ENCODE results near the gene PROX2.

The PROX2 gene

GRCh38 chr14:74902941-74903705, 27.2 kb upstream of the PROX2 start:
- no peaks in the 10 kb centered on the region for H3K27me3 ChIP-seq
- peaks cover 4 to 5% of the 10 kb centered on the region in 2 experiments for H3K4me1 ChIP-seq (ENCODE audit: control insufficient read depth in 1 of 2, insufficient read depth in 1 of 2, low read depth in 1 of 2, low read length in 1 of 2)
- TF ChIP-seq CTCF (IDR thresholded peaks at IDR 0.05) = no peak
- H3K36me3 ChIP-seq = peaks cover 87% of the 10 kb centered on the region
- H3K4me3 ChIP-seq (ENCODE audit: low read depth in 1 of 2, low read length in 1 of 2) = no peak overlapping the region
- H3K27ac ChIP-seq = no peak overlapping the region
- no peaks in the 10 kb centered on the region for H3K9me3 ChIP-seq

GRCh38 chr14:74898694-74899093, 22.7 kb upstream of the PROX2 start:
- TF ChIP-seq CTCF (IDR thresholded peaks at IDR 0.05) = no peak
- H3K36me3 ChIP-seq = peaks cover 100% of the 10 kb centered on the region

GRCh38 chr14:74898083-74898482, 22.1 kb upstream of the PROX2 start:
- TF ChIP-seq CTCF (IDR thresholded peaks at IDR 0.05) = no peak
- peak overlapping the region; percentile 28 for H3K27ac ChIP-seq
- H3K4me1 ChIP-seq (ENCODE audit: control insufficient read depth in 1 of 2, insufficient read depth in 1 of 2, low read depth in 1 of 2, low read length in 1 of 2) = peaks cover 6 to 15% of the 10 kb centered on the region in 2 experiments
- no peak overlapping the region for H3K4me3 ChIP-seq (ENCODE audit: low read depth in 1 of 2, low read length in 1 of 2)
- no peaks in the 10 kb centered on the region for H3K27me3 ChIP-seq
- peaks cover 100% of the 10 kb centered on the region for H3K36me3 ChIP-seq
- H3K9me3 ChIP-seq = no peaks in the 10 kb centered on the region

More at GRCh38 chr14:74898694-74899093, 22.7 kb upstream of the PROX2 start:
- Histone ChIP-seq H3K4me1 (ENCODE audit: control insufficient read depth in 1 of 2, insufficient read depth in 1 of 2, low read depth in 1 of 2, low read length in 1 of 2) (peaks cover 6 to 10% of the 10 kb centered on the region in 2 experiments), H3K27me3 (no peaks in the 10 kb centered on the region), H3K27ac (no peak overlapping the region), H3K9me3 (no peaks in the 10 kb centered on the region), H3K4me3 (ENCODE audit: low read depth in 1 of 2, low read length in 1 of 2) (no peak overlapping the region)

GRCh38 chr14:74897642-74898041, 21.7 kb upstream of the PROX2 start:
- Histone ChIP-seq H3K36me3 (peaks cover 100% of the 10 kb centered on the region), H3K9me3 (no peaks in the 10 kb centered on the region), H3K4me3 (ENCODE audit: low read depth in 1 of 2, low read length in 1 of 2) (no peak overlapping the region), H3K4me1 (ENCODE audit: control insufficient read depth in 1 of 2, insufficient read depth in 1 of 2, low read depth in 1 of 2, low read length in 1 of 2) (peaks cover 6 to 15% of the 10 kb centered on the region in 2 experiments), H3K27ac (no peak overlapping the region), H3K27me3 (no peaks in the 10 kb centered on the region)
- TF ChIP-seq CTCF (IDR thresholded peaks at IDR 0.05) = no peak

- H3K9me3 ChIP-seq = no peaks in the 10 kb centered on the region
- no peaks in the 10 kb centered on the region for H3K27me3 ChIP-seq
- no peak overlapping the region for H3K4me3 ChIP-seq (ENCODE audit: low read depth in 1 of 2, low read length in 1 of 2)
- no peak for TF ChIP-seq CTCF (IDR thresholded peaks at IDR 0.05)
- peaks cover 100% of the 10 kb centered on the region for H3K36me3 ChIP-seq
- H3K27ac ChIP-seq = no peak overlapping the region
- H3K4me1 ChIP-seq (ENCODE audit: control insufficient read depth in 1 of 2, insufficient read depth in 1 of 2, low read depth in 1 of 2, low read length in 1 of 2) = peaks cover 6 to 15% of the 10 kb centered on the region in 2 experiments
These were observed 20.5 kb upstream of the PROX2 start for GRCh38 chr14:74896400-74896799.
